Measurements from ENCODE around the gene PMEPA1.

GRCh38 chr20:57751411-57751810, 41.6 kb upstream of the PMEPA1 start:
- TF ChIP-seq ZNF175 (tag by site-specific recombination; IDR thresholded peaks at IDR 0.05) = no peak
- TF ChIP-seq, protein P1, sequence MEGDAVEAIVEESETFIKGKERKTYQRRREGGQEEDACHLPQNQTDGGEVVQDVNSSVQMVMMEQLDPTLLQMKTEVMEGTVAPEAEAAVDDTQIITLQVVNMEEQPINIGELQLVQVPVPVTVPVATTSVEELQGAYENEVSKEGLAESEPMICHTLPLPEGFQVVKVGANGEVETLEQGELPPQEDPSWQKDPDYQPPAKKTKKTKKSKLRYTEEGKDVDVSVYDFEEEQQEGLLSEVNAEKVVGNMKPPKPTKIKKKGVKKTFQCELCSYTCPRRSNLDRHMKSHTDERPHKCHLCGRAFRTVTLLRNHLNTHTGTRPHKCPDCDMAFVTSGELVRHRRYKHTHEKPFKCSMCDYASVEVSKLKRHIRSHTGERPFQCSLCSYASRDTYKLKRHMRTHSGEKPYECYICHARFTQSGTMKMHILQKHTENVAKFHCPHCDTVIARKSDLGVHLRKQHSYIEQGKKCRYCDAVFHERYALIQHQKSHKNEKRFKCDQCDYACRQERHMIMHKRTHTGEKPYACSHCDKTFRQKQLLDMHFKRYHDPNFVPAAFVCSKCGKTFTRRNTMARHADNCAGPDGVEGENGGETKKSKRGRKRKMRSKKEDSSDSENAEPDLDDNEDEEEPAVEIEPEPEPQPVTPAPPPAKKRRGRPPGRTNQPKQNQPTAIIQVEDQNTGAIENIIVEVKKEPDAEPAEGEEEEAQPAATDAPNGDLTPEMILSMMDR (tag by site-specific recombination; IDR thresholded peaks at IDR 0.05) = no peak
- TF ChIP-seq YY1 (tag by site-specific recombination; IDR thresholded peaks at IDR 0.05) = no peak
- TF ChIP-seq SETDB1 (IDR thresholded peaks at IDR 0.05; ENCODE audit: insufficient read length, low read length) = no peak
- TF ChIP-seq, protein P2, sequence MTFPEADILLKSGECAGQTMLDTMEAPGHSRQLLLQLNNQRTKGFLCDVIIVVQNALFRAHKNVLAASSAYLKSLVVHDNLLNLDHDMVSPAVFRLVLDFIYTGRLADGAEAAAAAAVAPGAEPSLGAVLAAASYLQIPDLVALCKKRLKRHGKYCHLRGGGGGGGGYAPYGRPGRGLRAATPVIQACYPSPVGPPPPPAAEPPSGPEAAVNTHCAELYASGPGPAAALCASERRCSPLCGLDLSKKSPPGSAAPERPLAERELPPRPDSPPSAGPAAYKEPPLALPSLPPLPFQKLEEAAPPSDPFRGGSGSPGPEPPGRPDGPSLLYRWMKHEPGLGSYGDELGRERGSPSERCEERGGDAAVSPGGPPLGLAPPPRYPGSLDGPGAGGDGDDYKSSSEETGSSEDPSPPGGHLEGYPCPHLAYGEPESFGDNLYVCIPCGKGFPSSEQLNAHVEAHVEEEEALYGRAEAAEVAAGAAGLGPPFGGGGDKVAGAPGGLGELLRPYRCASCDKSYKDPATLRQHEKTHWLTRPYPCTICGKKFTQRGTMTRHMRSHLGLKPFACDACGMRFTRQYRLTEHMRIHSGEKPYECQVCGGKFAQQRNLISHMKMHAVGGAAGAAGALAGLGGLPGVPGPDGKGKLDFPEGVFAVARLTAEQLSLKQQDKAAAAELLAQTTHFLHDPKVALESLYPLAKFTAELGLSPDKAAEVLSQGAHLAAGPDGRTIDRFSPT (tag by site-specific recombination; IDR thresholded peaks at IDR 0.05) = no peak
- TF ChIP-seq REST (tag by site-specific recombination; IDR thresholded peaks at IDR 0.05) = no peak
- TF ChIP-seq, protein P3, sequence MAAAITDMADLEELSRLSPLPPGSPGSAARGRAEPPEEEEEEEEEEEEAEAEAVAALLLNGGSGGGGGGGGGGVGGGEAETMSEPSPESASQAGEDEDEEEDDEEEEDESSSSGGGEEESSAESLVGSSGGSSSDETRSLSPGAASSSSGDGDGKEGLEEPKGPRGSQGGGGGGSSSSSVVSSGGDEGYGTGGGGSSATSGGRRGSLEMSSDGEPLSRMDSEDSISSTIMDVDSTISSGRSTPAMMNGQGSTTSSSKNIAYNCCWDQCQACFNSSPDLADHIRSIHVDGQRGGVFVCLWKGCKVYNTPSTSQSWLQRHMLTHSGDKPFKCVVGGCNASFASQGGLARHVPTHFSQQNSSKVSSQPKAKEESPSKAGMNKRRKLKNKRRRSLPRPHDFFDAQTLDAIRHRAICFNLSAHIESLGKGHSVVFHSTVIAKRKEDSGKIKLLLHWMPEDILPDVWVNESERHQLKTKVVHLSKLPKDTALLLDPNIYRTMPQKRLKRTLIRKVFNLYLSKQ (tag by site-specific recombination; IDR thresholded peaks at IDR 0.05; ENCODE audit: borderline replicate concordance) = no peak
- TF ChIP-seq, protein P4, sequence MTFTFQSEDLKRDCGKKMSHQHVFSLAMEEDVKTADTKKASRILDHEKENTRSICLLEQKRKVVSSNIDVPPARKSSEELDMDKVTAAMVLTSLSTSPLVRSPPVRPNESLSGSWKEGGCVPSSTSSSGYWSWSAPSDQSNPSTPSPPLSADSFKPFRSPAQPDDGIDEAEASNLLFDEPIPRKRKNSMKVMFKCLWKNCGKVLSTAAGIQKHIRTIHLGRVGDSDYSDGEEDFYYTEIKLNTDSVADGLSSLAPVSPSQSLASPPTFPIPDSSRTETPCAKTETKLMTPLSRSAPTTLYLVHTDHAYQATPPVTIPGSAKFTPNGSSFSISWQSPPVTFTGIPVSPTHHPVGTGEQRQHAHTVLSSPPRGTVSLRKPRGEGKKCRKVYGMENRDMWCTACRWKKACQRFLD (tag by site-specific recombination; IDR thresholded peaks at IDR 0.05) = no peak
- TF ChIP-seq BCL6B (tag by site-specific recombination; IDR thresholded peaks at IDR 0.05) = no peak
- no peak for TF ChIP-seq ZSCAN5A (tag by site-specific recombination; IDR thresholded peaks at IDR 0.05)
- TF ChIP-seq PRDM2 (tag by site-specific recombination; IDR thresholded peaks at IDR 0.05; ENCODE audit: borderline replicate concordance) = no peak
